A673 (cell line): Measurements from ENCODE around the gene EFCAB6. TPM values are rescaled to one million over a fixed set of nuclear protein-coding genes. Genes with fewer than 3 reads are reported as not detected.

Experiments used
- BruUV-seq: library from RNA; stranded (reverse); fragments of 400-500 nt; replicated peaks from 2 replicates; lab custom pipeline; 2021; lab: Mats Ljungman, UMichigan
- CTCF ChIA-PET: fragments of 300-600 bp; sonication (Branson Sonifier 250); formaldehyde crosslinking; loops from one replicate; lab custom pipeline; 2022; ENCODE audit warnings: antibody characterized with exemption; lab: Charles Lee
- POLR2A ChIA-PET: fragments of 300-600 bp; sonication (Branson Sonifier 250); formaldehyde crosslinking; loops from one replicate; lab custom pipeline; 2022; ENCODE audit warnings: antibody characterized with exemption; ENCODE audit not compliant: low non-redundant PET; lab: Charles Lee
- DNase-seq: peaks from one replicate; pipeline ENCODE4 v3.0.0-alpha.2; 2015; ENCODE audit warnings: low spot score
- H3K27ac ChIP-seq: fragments of 200-600 bp; sonication (generic); 2 replicates; pipeline ENCODE4 v1.5.1; 2016; ENCODE audit warnings: mixed run types, low read depth, mild to moderate bottlenecking, mixed read lengths, antibody characterized with exemption, low read length; ENCODE audit not compliant: poor library complexity, severe bottlenecking
- H3K27me3 ChIP-seq: fragments of 200-600 bp; sonication (generic); replicated peaks from 2 replicates; pipeline ENCODE4 v1.6.1; 2017; ENCODE audit warnings: mixed run types, low read depth, mild to moderate bottlenecking, mixed read lengths, antibody characterized with exemption, low read length; ENCODE audit not compliant: insufficient read depth, poor library complexity
- H3K36me3 ChIP-seq: fragments of 200-600 bp; sonication (generic); 2 replicates; pipeline ENCODE4 v1.6.1; 2016; ENCODE audit warnings: mixed run types, mild to moderate bottlenecking, mixed read lengths, antibody characterized with exemption, low read length; ENCODE audit not compliant: insufficient read depth, poor library complexity, severe bottlenecking
- H3K4me1 ChIP-seq: fragments of 200-600 bp; sonication (generic); 2 replicates; pipeline ENCODE4 v1.6.1; 2017; ENCODE audit warnings: mixed run types, mild to moderate bottlenecking, mixed read lengths, antibody characterized with exemption, low read length; ENCODE audit not compliant: insufficient read depth, poor library complexity, severe bottlenecking
- H3K4me3 ChIP-seq: fragments of 200-600 bp; sonication (generic); 2 replicates; pipeline ENCODE4 v1.5.1; 2016; ENCODE audit warnings: low read depth, mixed run types, mild to moderate bottlenecking, mixed read lengths, low read length; ENCODE audit not compliant: poor library complexity, severe bottlenecking
- H3K9me3 ChIP-seq: fragments of 200-600 bp; sonication (generic); 2 replicates; pipeline ENCODE4 v1.6.1; 2016; ENCODE audit warnings: mixed run types, low read depth, mild to moderate bottlenecking, mixed read lengths, antibody characterized with exemption, low read length; ENCODE audit not compliant: poor library complexity, severe bottlenecking
- CTCF ChIP-seq: fragments of 300-800, 200-600 bp; sonication (generic); conservative IDR thresholded peaks from 2 replicates; pipeline ENCODE4 v1.5.1; 2017; ENCODE audit warnings: low read depth, mild to moderate bottlenecking, antibody characterized with exemption, low read length, moderate library complexity, mixed read lengths
- EZH2 ChIP-seq: fragments of 200-600 bp; sonication (generic); IDR thresholded peaks from 2 replicates; pipeline ENCODE4 v1.6.1; 2017; ENCODE audit warnings: borderline replicate concordance, low read depth, mild to moderate bottlenecking, mixed read lengths, antibody characterized with exemption, low read length; ENCODE audit not compliant: poor library complexity, severe bottlenecking
- intact Hi-C: fragments of 100-400 bp; cut with micrococcal nuclease; formaldehyde crosslinking; loops from one replicate; pipeline ENCODE4 v1.10.0; 2022; ENCODE audit not compliant: unreplicated experiment
- total RNA-seq: library from RNA; stranded (reverse); gene quantifications from 2 replicates; pipeline ENCODE4 v1.2.3, GENCODE V29; 2021

The EFCAB6 gene
- total RNA-seq, 1 experiment from 2014 or later: 0.41 TPM

- TF ChIP-seq EZH2 (no peak), CTCF (no peak)
- H3K4me3 ChIP-seq: no peak overlapping the region
- no peak for DNase-seq
- H3K36me3 ChIP-seq: no peaks in the 10 kb centered on the region
- ChIA-PET CTCF (no interaction called here), POLR2A (no interaction called here)
- intact Hi-C loops: no loop called here
- H3K4me1 ChIP-seq: peaks cover 16% of the 10 kb centered on the region
- H3K27ac ChIP-seq: no peak overlapping the region
- peaks cover 83% of the 10 kb centered on the region for H3K27me3 ChIP-seq
- H3K9me3 ChIP-seq: no peaks in the 10 kb centered on the region
- no TSS peak for BruUV-seq
Measured at GRCh38 chr22:43747877-43748276, 64.2 kb downstream of the EFCAB6 start.

- H3K27ac ChIP-seq: no peak overlapping the region
- no peak overlapping the region for H3K4me3 ChIP-seq
- TF ChIP-seq CTCF (no peak), EZH2 (no peak)
- ChIA-PET CTCF (no interaction called here), POLR2A (no interaction called here)
- H3K4me1 ChIP-seq: peaks cover 16% of the 10 kb centered on the region
- no peaks in the 10 kb centered on the region for H3K9me3 ChIP-seq
- intact Hi-C loops: no loop called here
- H3K27me3 ChIP-seq: peaks cover 78% of the 10 kb centered on the region
- H3K36me3 ChIP-seq: no peaks in the 10 kb centered on the region
- no TSS peak for BruUV-seq
- DNase-seq: no peak
Measured at GRCh38 chr22:43747058-43747457, 65.0 kb downstream of the EFCAB6 start.

GRCh38 chr22:43745783-43746356 lies 66.2 kb downstream of the EFCAB6 start:
- no peaks in the 10 kb centered on the region for H3K9me3 ChIP-seq
- BruUV-seq: no TSS peak
- peaks cover 16% of the 10 kb centered on the region for H3K4me1 ChIP-seq
- H3K27me3 ChIP-seq: peaks cover 77% of the 10 kb centered on the region
- DNase-seq: peak; percentile 70
- H3K27ac ChIP-seq: no peak overlapping the region
- H3K36me3 ChIP-seq: no peaks in the 10 kb centered on the region
- ChIA-PET POLR2A (interaction anchor here (0.6 kb wide), 1 partner anchor 84 kb away, joined by 3 read pairs; no protein-coding TSS in a partner anchor), CTCF (no interaction called here)
- no peak overlapping the region for H3K4me3 ChIP-seq
- no peak for TF ChIP-seq EZH2
- TF ChIP-seq CTCF: no peak
- intact Hi-C loops: no loop called here
